Neuronal stem cell (in vitro differentiated cells): ENCODE results near the gene TDO2. TPM values are rescaled to one million over a fixed set of nuclear protein-coding genes. Genes with fewer than 3 reads are reported as not detected.

Experiments used
- DNase-seq: peaks from one replicate; pipeline ENCODE4 v3.0.0-alpha.2; 2013; ENCODE audit warnings: low spot score
- H2AFZ ChIP-seq: one replicate; pipeline ENCODE4 v1.6.1; 2013; ENCODE audit warnings: mild to moderate bottlenecking, low read length, inconsistent platforms
- H2AK5ac ChIP-seq: 2 replicates; pipeline ENCODE4 v1.6.1; 2013; ENCODE audit warnings: low read depth, mild to moderate bottlenecking, inconsistent platforms, low read length, moderate library complexity, mixed read lengths
- H2BK120ac ChIP-seq: 2 replicates; pipeline ENCODE4 v1.6.1; 2013; ENCODE audit warnings: low read depth, mild to moderate bottlenecking, inconsistent platforms, low read length, moderate library complexity, mixed read lengths
- H2BK12ac ChIP-seq: one replicate; pipeline ENCODE4 v1.6.1; 2013; ENCODE audit warnings: low read length, inconsistent platforms
- H2BK15ac ChIP-seq: 2 replicates; pipeline ENCODE4 v1.6.1; 2013; ENCODE audit warnings: mild to moderate bottlenecking, low read length, inconsistent platforms, mixed read lengths
- H2BK5ac ChIP-seq: one replicate; pipeline ENCODE4 v1.6.1; 2013; ENCODE audit warnings: inconsistent platforms, mild to moderate bottlenecking, low read length, moderate library complexity
- H3K14ac ChIP-seq: one replicate; pipeline ENCODE4 v1.6.1; 2013; ENCODE audit warnings: low read length, inconsistent platforms
- H3K18ac ChIP-seq: 2 replicates; pipeline ENCODE4 v1.6.1; 2013; ENCODE audit warnings: low read length, inconsistent platforms
- H3K23ac ChIP-seq: 2 replicates; pipeline ENCODE4 v1.6.1; 2013; ENCODE audit warnings: low read depth, mild to moderate bottlenecking, mixed read lengths, low read length, inconsistent platforms; ENCODE audit not compliant: poor library complexity
- H3K27ac ChIP-seq: replicated peaks from 3 replicates; pipeline ENCODE4 v1.5.1; 2013; ENCODE audit warnings: low read length, inconsistent platforms
- H3K27me3 ChIP-seq, 3 experiments: 2 replicates each; pipeline ENCODE4 v1.6.1; 2013; ENCODE audit warnings: low read length in 3 of 3, mild to moderate bottlenecking in 2 of 3, inconsistent platforms in 1 of 3, low read depth in 1 of 3, mixed read lengths in 1 of 3, moderate library complexity in 1 of 3; ENCODE audit not compliant: control insufficient read depth in 3 of 3, insufficient read depth in 3 of 3
- H3K36me3 ChIP-seq, 2 donors: replicated peaks in 1 of 2; 2 replicates each; pipeline ENCODE4 v1.6.1; 2013; ENCODE audit warnings: low read length in 2 of 2; ENCODE audit not compliant: control insufficient read depth in 2 of 2, insufficient read depth in 2 of 2
- H3K4ac ChIP-seq: 2 replicates; pipeline ENCODE4 v1.6.1; 2013; ENCODE audit warnings: inconsistent platforms, mild to moderate bottlenecking, low read length, moderate library complexity
- H3K4me1 ChIP-seq, 2 donors: 1 replicate in 1 of 2; 2 replicates in 1 of 2; pipeline ENCODE4 v1.6.1; 2013; ENCODE audit warnings: low read length in 2 of 2, low read depth in 1 of 2; ENCODE audit not compliant: control insufficient read depth in 2 of 2, insufficient read depth in 1 of 2
- H3K4me2 ChIP-seq: one replicate; pipeline ENCODE4 v1.6.1; 2013; ENCODE audit warnings: mild to moderate bottlenecking, low read length, inconsistent platforms; ENCODE audit not compliant: insufficient read depth, poor library complexity, severe bottlenecking
- H3K4me3 ChIP-seq, 2 donors: 2 replicates each; pipeline ENCODE4 v1.5.1; 2013; ENCODE audit warnings: low read length in 2 of 2, mild to moderate bottlenecking in 2 of 2, inconsistent platforms in 1 of 2, moderate library complexity in 1 of 2
- H3K79me1 ChIP-seq: one replicate; pipeline ENCODE4 v1.6.1; 2013; ENCODE audit warnings: low read depth, mild to moderate bottlenecking, inconsistent platforms, low read length, moderate library complexity
- H3K9ac ChIP-seq: one replicate; pipeline ENCODE4 v1.6.1; 2013; ENCODE audit warnings: mild to moderate bottlenecking, low read depth, low read length, inconsistent platforms; ENCODE audit not compliant: poor library complexity
- H3K9me3 ChIP-seq, 2 donors: replicated peaks in 1 of 2; 2 replicates each; pipeline versions ENCODE3 to v1.6.1; 2013; ENCODE audit warnings: low read length in 2 of 2, mild to moderate bottlenecking in 2 of 2, inconsistent platforms in 1 of 2, low read depth in 1 of 2, mixed read lengths in 1 of 2, moderate library complexity in 1 of 2; ENCODE audit not compliant: control insufficient read depth in 2 of 2, insufficient read depth in 1 of 2
- H4K8ac ChIP-seq: one replicate; pipeline ENCODE4 v1.6.1; 2013; ENCODE audit warnings: low read depth, mild to moderate bottlenecking, inconsistent platforms, low read length, moderate library complexity
- H4K91ac ChIP-seq: one replicate; pipeline ENCODE4 v1.6.1; 2013; ENCODE audit warnings: low read length, low read depth, mild to moderate bottlenecking, inconsistent platforms; ENCODE audit not compliant: poor library complexity
- WGBS, 2 donors: extraction: QIAGEN DNeasy Blood & Tissue Kit; methylation state at CpG; one replicate each; pipeline ENCODE4 v1.1.7; 2013; ENCODE audit warnings: missing lambda C conversion rate in 2 of 2, mixed read lengths in 1 of 2; ENCODE audit not compliant: insufficient read length in 2 of 2, insufficient replicate concordance in 1 of 2; ENCODE audit errors: extremely low coverage in 2 of 2; 5-methylcytosine and 5-hydroxymethylcytosine counted together
- polyA plus RNA-seq, 2 experiments: library from polyadenylated mRNA; stranded (reverse); fragments of 200-250 nt; gene quantifications; one replicate each; pipeline ENCODE4 v1.2.3, GENCODE V29; 2013

Gene TDO2
- 0.31 TPM for polyA plus RNA-seq (2013, experiment 1 of 2)
- polyA plus RNA-seq (2013, experiment 2 of 2), result 0.39 TPM

DNA sequence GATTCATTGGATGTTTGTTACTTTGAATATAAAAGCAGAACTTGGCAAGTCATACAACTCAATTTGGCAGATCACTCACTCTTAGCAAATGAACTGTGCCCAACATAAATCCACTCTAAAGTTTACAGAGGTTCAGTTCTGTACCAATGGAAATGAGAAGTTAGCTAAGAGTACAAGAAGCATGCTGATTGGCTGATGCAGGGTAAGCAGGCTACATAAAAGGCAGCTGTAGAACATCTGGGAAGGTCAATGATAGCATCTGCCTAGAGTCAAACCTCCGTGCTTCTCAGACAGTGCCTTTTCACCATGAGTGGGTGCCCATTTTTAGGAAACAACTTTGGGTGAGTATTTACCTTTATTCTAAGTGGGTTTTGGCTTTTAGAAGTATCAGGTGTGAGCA, at the start of gene TDO2:
Gene TDO2, plus strand, starts transcription at position 244 of the 400 bp plus-strand sequence. Its CDS starts 63 bp downstream, at position 307.
- Histone ChIP-seq H3K4me1 (no peaks in the 10 kb centered on the region), H2BK12ac (no peak within 1 kb of the TSS), H3K36me3 (no peaks in the 10 kb centered on the region), H3K27me3 (no peaks in the 10 kb centered on the region), H3K4me2 (no peak within 1 kb of the TSS), H3K23ac (no peak within 1 kb of the TSS), H3K4me3 (no peak within 1 kb of the TSS), H4K91ac (no peak within 1 kb of the TSS), H3K14ac (no peak within 1 kb of the TSS), H3K27ac (no peak within 1 kb of the TSS), H3K9ac (no peak within 1 kb of the TSS), H4K8ac (no peak within 1 kb of the TSS), H2BK120ac (no peak within 1 kb of the TSS), H2AFZ (no peak within 1 kb of the TSS), H2AK5ac (no peak within 1 kb of the TSS), H3K9me3 (no peaks in the 10 kb centered on the region), H3K79me1 (no peaks in the 10 kb centered on the region), H3K18ac (no peak within 1 kb of the TSS), H2BK15ac (no peak within 1 kb of the TSS), H3K4ac (no peak within 1 kb of the TSS), H2BK5ac (no peak within 1 kb of the TSS)
- no peak for DNase-seq
- WGBS, 2 donors, result no CpG with 5 or more reads among the region's 1 CpG

- Histone ChIP-seq H3K9ac (no peak overlapping the region), H2BK12ac (no peak overlapping the region), H3K23ac (no peak overlapping the region), H3K4me2 (peak overlapping the region; percentile 11), H4K8ac (no peak overlapping the region), H2AFZ (no peak overlapping the region), H3K4me1 (peaks cover 0 to 2% of the 10 kb centered on the region in 2 donors), H3K14ac (no peak overlapping the region), H2BK120ac (no peak overlapping the region), H2BK15ac (no peak overlapping the region), H3K27me3 (no peaks in the 10 kb centered on the region), H3K4ac (no peak overlapping the region), H3K27ac (peak overlapping the region; percentile 80), H3K9me3 (no peaks in the 10 kb centered on the region), H3K18ac (no peak overlapping the region), H3K4me3 (no peak overlapping the region), H2AK5ac (no peak overlapping the region), H3K36me3 (peaks cover 0 to 2% of the 10 kb centered on the region in 2 donors), H2BK5ac (no peak overlapping the region), H4K91ac (no peak overlapping the region), H3K79me1 (no peaks in the 10 kb centered on the region)
- no CpG with 5 or more reads among the region's 6 CpGs for WGBS, 2 donors
- peak; percentile 46 for DNase-seq
Measured at GRCh38 chr4:155854582-155855226, 48.8 kb upstream of the TDO2 start.

DNA sequence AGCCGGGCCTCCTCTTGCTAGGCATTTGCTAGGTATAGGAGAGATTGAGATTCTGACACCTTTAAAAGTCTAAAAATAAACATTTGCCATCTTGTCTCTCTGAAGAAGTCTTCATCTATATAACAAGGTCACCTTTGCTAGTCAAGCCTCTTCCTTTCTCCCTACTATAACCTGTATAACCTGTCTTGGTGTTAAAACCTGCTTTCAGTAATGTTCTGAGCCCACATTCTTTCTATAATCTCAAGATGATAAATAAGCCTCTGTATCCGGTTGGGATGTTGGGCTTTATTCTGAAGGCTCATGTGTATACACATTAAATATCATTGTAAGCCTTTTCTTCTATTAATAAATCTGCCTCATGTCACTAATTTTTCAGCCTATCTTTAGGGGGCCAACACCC, 47.6 kb upstream of the TDO2 start:
- Histone ChIP-seq H3K79me1 (no peaks in the 10 kb centered on the region), H3K23ac (no peak overlapping the region), H4K91ac (no peak overlapping the region), H3K27me3 (no peaks in the 10 kb centered on the region), H3K4me1 (peaks cover 0 to 2% of the 10 kb centered on the region in 2 donors), H2AFZ (no peak overlapping the region), H2BK12ac (no peak overlapping the region), H2BK120ac (no peak overlapping the region), H3K18ac (no peak overlapping the region), H3K36me3 (peaks cover 0 to 2% of the 10 kb centered on the region in 2 donors), H3K9ac (no peak overlapping the region), H3K4me3 (no peak overlapping the region), H2AK5ac (no peak overlapping the region), H3K14ac (no peak overlapping the region), H4K8ac (no peak overlapping the region), H3K4me2 (no peak overlapping the region), H3K27ac (no peak overlapping the region), H2BK5ac (no peak overlapping the region), H3K9me3 (no peaks in the 10 kb centered on the region), H2BK15ac (no peak overlapping the region), H3K4ac (no peak overlapping the region)
- no CpG with 5 or more reads among the region's 2 CpGs for WGBS, 2 donors
- DNase-seq, result no peak

DNA sequence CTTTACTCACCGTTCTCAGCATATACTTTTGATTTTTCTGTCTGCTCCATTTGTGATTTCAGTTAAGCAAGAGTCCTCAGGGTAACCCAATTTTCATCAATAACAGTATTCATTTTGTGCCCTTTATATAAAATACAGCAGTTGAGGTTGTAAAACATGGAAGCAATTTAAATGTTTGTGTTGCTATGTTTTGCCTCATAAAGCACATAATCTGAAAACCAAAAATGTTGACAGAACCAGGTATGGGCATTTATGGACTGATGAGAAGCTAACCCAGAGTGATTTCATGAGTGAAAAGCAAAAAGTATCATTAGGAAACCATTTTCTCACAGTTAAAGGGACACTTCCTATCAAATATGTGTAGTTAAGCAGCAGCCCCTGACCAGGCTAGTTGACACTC, 37.3 kb upstream of the TDO2 start, which contains the start of gene ASIC5:
Gene ASIC5, minus strand, starts transcription at position 101 of the 400 bp plus-strand sequence. Its CDS starts 51 bp downstream, at position 50.
- Histone ChIP-seq H3K4me1 (no peaks in the 10 kb centered on the region), H4K91ac (no peak within 1 kb of the TSS), H2BK120ac (no peak within 1 kb of the TSS), H2BK5ac (no peak within 1 kb of the TSS), H3K18ac (no peak within 1 kb of the TSS), H4K8ac (no peak within 1 kb of the TSS), H3K14ac (no peak within 1 kb of the TSS), H3K79me1 (no peaks in the 10 kb centered on the region), H3K27ac (no peak within 1 kb of the TSS), H3K23ac (no peak within 1 kb of the TSS), H2BK15ac (no peak within 1 kb of the TSS), H3K4me3 (no peak within 1 kb of the TSS), H3K4me2 (no peak within 1 kb of the TSS), H2BK12ac (no peak within 1 kb of the TSS), H3K27me3 (no peaks in the 10 kb centered on the region), H3K9ac (no peak within 1 kb of the TSS), H2AK5ac (no peak within 1 kb of the TSS), H2AFZ (no peak within 1 kb of the TSS), H3K36me3 (no peaks in the 10 kb centered on the region), H3K4ac (no peak within 1 kb of the TSS), H3K9me3 (no peaks in the 10 kb centered on the region)
- no CpG with 5 or more reads among the region's 1 CpG for WGBS, 2 donors
- DNase-seq, result no peak
